IMR-90 (cell line): ENCODE data around the gene CUTA. TPM values are rescaled to one million over a fixed set of nuclear protein-coding genes. Genes with fewer than 3 reads are reported as not detected.
A peak's percentile ranks its signal among the peaks of the same experiment; 100 is the strongest.

Experiments
- ATAC-seq: fragments of 200-7000 bp; cut with Tn5 transposase; 2 replicates; pipeline ENCODE4 v1.9.1; 2020; ENCODE audit warnings: low read depth, mild to moderate bottlenecking, moderate library complexity
- Bru-seq: library from RNA; stranded (reverse); fragments of 400-500 nt; gene quantifications from one replicate; lab custom pipeline; 2021; lab: Mats Ljungman, UMichigan
- BruChase-seq, 2 experiments: library from RNA; stranded (reverse); fragments of 400-500 nt; gene quantifications; one replicate each; lab custom pipeline; 2021; lab: Mats Ljungman, UMichigan
- BruUV-seq: library from RNA; stranded (reverse); fragments of 400-500 nt; replicated peaks from 2 replicates; lab custom pipeline; 2021; lab: Mats Ljungman, UMichigan
- CTCF ChIA-PET: fragments of 300-600 bp; formaldehyde crosslinking; extraction: SDS; loops from one replicate; lab custom pipeline; 2021; ENCODE audit warnings: antibody characterized with exemption; lab: Yijun Ruan, JAX
- POLR2A ChIA-PET: fragments of 300-600 bp; sonication (Branson Sonifier 250); formaldehyde crosslinking; loops from one replicate; lab custom pipeline; 2022; ENCODE audit warnings: antibody characterized with exemption; ENCODE audit not compliant: unreplicated experiment; lab: Charles Lee
- DNase-seq: peaks from one replicate; pipeline ENCODE4 v3.0.0; 2013
- H2AFZ ChIP-seq: replicated peaks from 2 replicates; pipeline ENCODE3; 2013; ENCODE audit warnings: low read length, mild to moderate bottlenecking; ENCODE audit not compliant: poor library complexity
- H2AK5ac ChIP-seq: 2 replicates; pipeline ENCODE4 v1.6.1; 2013; ENCODE audit warnings: low read depth, low read length, inconsistent platforms
- H2AK9ac ChIP-seq: replicated peaks from 2 replicates; pipeline ENCODE3; 2013; ENCODE audit warnings: mild to moderate bottlenecking, low read depth, low read length, moderate library complexity; ENCODE audit not compliant: poor library complexity
- H2BK120ac ChIP-seq: 2 replicates; pipeline ENCODE4 v1.6.1; 2013; ENCODE audit warnings: low read depth, low read length, inconsistent platforms
- H2BK15ac ChIP-seq: 3 replicates; pipeline ENCODE4 v1.6.1; 2013; ENCODE audit warnings: low read depth, low read length, inconsistent platforms
- H2BK20ac ChIP-seq: 2 replicates; pipeline ENCODE4 v1.6.1; 2013; ENCODE audit warnings: low read depth, mild to moderate bottlenecking, inconsistent platforms, low read length, moderate library complexity
- H2BK5ac ChIP-seq: 2 replicates; pipeline ENCODE4 v1.6.1; 2013; ENCODE audit warnings: mild to moderate bottlenecking, low read depth, low read length, inconsistent platforms; ENCODE audit not compliant: poor library complexity, severe bottlenecking
- H3K14ac ChIP-seq: replicated peaks from 2 replicates; pipeline ENCODE4 v1.6.1; 2013; ENCODE audit warnings: low read depth, low read length, inconsistent platforms
- H3K18ac ChIP-seq: 2 replicates; pipeline ENCODE4 v1.6.1; 2013; ENCODE audit warnings: low read depth, low read length, control low read depth
- H3K23ac ChIP-seq: 2 replicates; pipeline ENCODE4 v1.6.1; 2013; ENCODE audit warnings: low read depth, low read length, inconsistent platforms
- H3K27ac ChIP-seq: 2 replicates; pipeline ENCODE4 v1.5.1; 2013; ENCODE audit warnings: mild to moderate bottlenecking, control low read depth, low read length; ENCODE audit not compliant: insufficient read depth
- H3K27me3 ChIP-seq: 2 replicates; pipeline ENCODE4 v1.6.1; 2013; ENCODE audit warnings: low read length; ENCODE audit not compliant: control insufficient read depth, insufficient read depth
- H3K36me3 ChIP-seq: 2 replicates; pipeline ENCODE4 v1.6.1; 2013; ENCODE audit warnings: low read length, mixed read lengths; ENCODE audit not compliant: control insufficient read depth, insufficient read depth
- H3K4ac ChIP-seq: 2 replicates; pipeline ENCODE4 v1.6.1; 2013; ENCODE audit warnings: low read depth, low read length, inconsistent platforms
- H3K4me1 ChIP-seq: 2 replicates; pipeline ENCODE4 v1.6.1; 2013; ENCODE audit warnings: low read length, mixed read lengths; ENCODE audit not compliant: control insufficient read depth, insufficient read depth
- H3K4me2 ChIP-seq: 2 replicates; pipeline ENCODE4 v1.6.1; 2013; ENCODE audit warnings: low read depth, mild to moderate bottlenecking, control low read depth, low read length, moderate library complexity
- H3K4me3 ChIP-seq: 2 replicates; pipeline ENCODE4 v1.5.1; 2013; ENCODE audit warnings: low read depth, mild to moderate bottlenecking, control low read depth, low read length, moderate library complexity; ENCODE audit not compliant: insufficient read depth
- H3K56ac ChIP-seq: 2 replicates; pipeline ENCODE4 v1.6.1; 2013; ENCODE audit warnings: low read length, inconsistent platforms; ENCODE audit not compliant: insufficient read depth; ENCODE audit errors: extremely low read depth
- H3K79me1 ChIP-seq, 2 experiments: 2 replicates each; pipeline ENCODE4 v1.6.1; 2013; ENCODE audit warnings: low read length in 2 of 2, inconsistent platforms in 1 of 2, low read depth in 1 of 2
- H3K9ac ChIP-seq: 2 replicates; pipeline ENCODE4 v1.6.1; 2013; ENCODE audit warnings: low read depth, low read length, control low read depth
- H3K9me1 ChIP-seq: 2 replicates; pipeline ENCODE4 v1.6.1; 2013; ENCODE audit warnings: low read length, inconsistent platforms; ENCODE audit not compliant: insufficient read depth
- H3K9me3 ChIP-seq: 2 replicates; pipeline ENCODE4 v1.6.1; 2013; ENCODE audit warnings: low read length; ENCODE audit not compliant: control insufficient read depth, insufficient read depth
- H4K20me1 ChIP-seq: 2 replicates; pipeline ENCODE4 v1.6.1; 2013; ENCODE audit warnings: low read length, inconsistent platforms; ENCODE audit not compliant: insufficient read depth
- H4K5ac ChIP-seq: 2 replicates; pipeline ENCODE4 v1.6.1; 2013; ENCODE audit warnings: mild to moderate bottlenecking, low read depth, low read length, control low read depth
- H4K8ac ChIP-seq, 2 experiments: 2 replicates each; pipeline ENCODE4 v1.6.1; 2013; ENCODE audit warnings: low read depth in 2 of 2, low read length in 2 of 2, control low read depth in 1 of 2, inconsistent platforms in 1 of 2
- H4K91ac ChIP-seq: 2 replicates; pipeline ENCODE4 v1.6.1; 2013; ENCODE audit warnings: low read depth, low read length, inconsistent platforms; ENCODE audit not compliant: insufficient read depth
- BHLHE40 ChIP-seq: fragments of 150-350 bp; IDR thresholded peaks from 2 replicates; pipeline ENCODE4 v1.6.1; 2016; ENCODE audit warnings: mild to moderate bottlenecking, low read depth, low read length
- CHD1 ChIP-seq: IDR thresholded peaks from 2 replicates; pipeline ENCODE4 v1.6.1; 2012; ENCODE audit warnings: low read depth, low read length, improper control_type of control experiment
- MAFK ChIP-seq: IDR thresholded peaks from 2 replicates; pipeline ENCODE4 v1.6.1; 2012; ENCODE audit warnings: low read depth, low read length, improper control_type of control experiment
- POLR2A ChIP-seq: IDR thresholded peaks from 2 replicates; pipeline ENCODE4 v1.6.1; 2012; ENCODE audit warnings: mild to moderate bottlenecking, low read depth, low read length
- RCOR1 ChIP-seq: IDR thresholded peaks from 2 replicates; pipeline ENCODE4 v1.6.1; 2012; ENCODE audit warnings: mild to moderate bottlenecking, low read length, improper control_type of control experiment; ENCODE audit not compliant: insufficient replicate concordance
- RFX5 ChIP-seq: IDR thresholded peaks from 2 replicates; pipeline ENCODE4 v1.8.0; 2012; ENCODE audit warnings: low read depth, mild to moderate bottlenecking, low read length, moderate library complexity
- WGBS, 2 experiments: methylation state at CpG; one replicate each; pipeline versions ENCODE4 v1.1.5 to v1.1.7; 2013; ENCODE audit warnings: missing lambda C conversion rate in 2 of 2; ENCODE audit not compliant: insufficient read length in 1 of 2; ENCODE audit errors: extremely low coverage in 2 of 2; 5-methylcytosine and 5-hydroxymethylcytosine counted together
- dilution Hi-C: fragments of 300-500 bp; cut with HindIII; formaldehyde crosslinking; loops from one replicate; pipeline ENCODE4 v1.14.3; 2018; ENCODE audit warnings: low sequenced_read_pairs; ENCODE audit not compliant: unreplicated experiment
- in situ Hi-C: fragments of 300-500 bp; cut with MboI; formaldehyde crosslinking; loops from 3 replicates; pipeline ENCODE4 v1.14.3; 2019; ENCODE audit warnings: low sequenced_read_pairs, inconsistent platforms, mixed read lengths
- intact Hi-C: fragments of 100-400 bp; cut with micrococcal nuclease; formaldehyde crosslinking; loops from 2 replicates; pipeline ENCODE4 v1.10.0; 2022
- long read RNA-seq: library from polyadenylated mRNA; unstranded; transcript quantifications from one replicate; pipeline ENCODE4 v2.0.0, GENCODE V29; 2021; ENCODE audit not compliant: unreplicated experiment
- polyA plus RNA-seq, 3 experiments: library from polyadenylated mRNA; depleted of rRNA; stranded (reverse); fragments of >200 nt; gene quantifications; 2 replicates each; pipeline ENCODE4 v1.2.3, GENCODE V29; 2012; ENCODE audit warnings: low replicate concordance in 1 of 3
- total RNA-seq: library from RNA; depleted of rRNA; stranded (reverse); fragments of >200 nt; gene quantifications from 2 replicates; pipeline ENCODE4 v1.2.3, GENCODE V29; 2012; rRNA removed
- TF ChIP-seq, protein P1 (sequence below): fragments of 150-350 bp; IDR thresholded peaks from 2 replicates; pipeline ENCODE4 v1.6.1; 2016; ENCODE audit warnings: low read depth, mild to moderate bottlenecking, low read length, moderate library complexity, borderline replicate concordance
- TF ChIP-seq, protein P2 (sequence below): fragments of 150-350 bp; IDR thresholded peaks from 2 replicates; pipeline ENCODE4 v1.6.1; 2017; ENCODE audit warnings: mild to moderate bottlenecking, antibody characterized with exemption, low read length, low read depth
- TF ChIP-seq, protein P3 (sequence below): conservative IDR thresholded peaks from 2 replicates; pipeline ENCODE4 v1.5.1; 2012; ENCODE audit warnings: mild to moderate bottlenecking, low read depth, low read length, improper control_type of control experiment

Gene CUTA
- total RNA-seq (122 and 136 TPM in 2 replicates), polyA plus RNA-seq (2012; rRNA removed) (427 and 483 TPM in 2 replicates), Bru-seq, nascent RNA (percentile 89 among the genes with signal in this experiment), BruChase-seq, experiment 1, labeled RNA remaining after a 6-hour chase (percentile 90 among the genes with signal in this experiment), BruChase-seq, experiment 2, labeled RNA remaining after a 2-hour chase (percentile 80 among the genes with signal in this experiment)
- 545 and 1,404 TPM in 2 replicates for polyA plus RNA-seq (2012; cell fraction: cytosol; rRNA removed)
- polyA plus RNA-seq (2012; cell fraction: nucleus; rRNA removed; ENCODE audit: low replicate concordance), result 266 and 336 TPM in 2 replicates
- long read RNA-seq, transcript CUTA-210 (6 exons, 769 nt), result minor isoform, 37 of 165 reads
- long read RNA-seq, transcript CUTA-203 (6 exons, 937 nt), result minor isoform, 20 of 165 reads
- long read RNA-seq, transcript CUTA-205 (5 exons, 1,054 nt), result major isoform, 68 of 165 reads
- long read RNA-seq, transcript CUTA-214 (6 exons, 661 nt), result minor isoform, 23 of 165 reads
- long read RNA-seq, partial matches to known transcripts, result 4 of 165 reads
- long read RNA-seq, other reads (novel, unspliced or antisense), result 10 of 165 reads

GRCh38 chr6:33417903-33418689 is at the start of gene CUTA:
Gene CUTA, minus strand, starts transcription at chr6:33418107. Its CDS starts 107 bp downstream, at chr6:33418000.
- H3K4me3 ChIP-seq, result peak within 1 kb of the TSS; percentile 63
- peak within 1 kb of the TSS; percentile 92 for H3K9ac ChIP-seq
- WGBS, 2 experiments, result 0% methylated on average over 13 of the region's 51 CpGs; no CpG with 5 or more reads in 1 of the 2 experiments
- H3K79me1 ChIP-seq, result peaks cover 20 to 88% of the 10 kb centered on the region in 2 experiments
- no peaks in the 10 kb centered on the region for H3K27me3 ChIP-seq
- no peaks in the 10 kb centered on the region for H3K9me3 ChIP-seq
- peak within 1 kb of the TSS; percentile 95 for H2BK120ac ChIP-seq
- peaks cover 19% of the 10 kb centered on the region for H4K20me1 ChIP-seq
- peak within 1 kb of the TSS; percentile 96 for H4K91ac ChIP-seq
- peak within 1 kb of the TSS; percentile 100 for H2AK9ac ChIP-seq
- peak within 1 kb of the TSS; percentile 77 for H2BK20ac ChIP-seq
- DNase-seq, result peak; percentile 100
- H3K4me1 ChIP-seq, result peaks cover 19% of the 10 kb centered on the region
- intact Hi-C loops (loop anchor here (2.0 to 5.0 kb wide), 3 partner anchors 27 to 121 kb away; partner anchors contain the start of genes KIFC1, RGL2 and TAPBP), in situ Hi-C loops (no loop called here), dilution Hi-C loops (no loop called here)
- H4K8ac ChIP-seq, result peak within 1 kb of the TSS; percentile 97 to 98
- H3K4ac ChIP-seq, result peak within 1 kb of the TSS; percentile 98
- POLR2A ChIA-PET, result interaction anchor here (0.5 kb wide), 1 partner anchor 213 kb away, joined by 6 read pairs; the partner anchor contains the start of gene HSD17B8
- peak within 1 kb of the TSS; percentile 98 for H3K4me2 ChIP-seq
- CTCF ChIA-PET, result interaction anchor here (0.5 to 1.2 kb wide), 3 partner anchors 11 to 162 kb away, joined by 3 to 5 read pairs (median 3); no protein-coding TSS in a partner anchor
- H2BK5ac ChIP-seq, result peak within 1 kb of the TSS; percentile 97
- peak within 1 kb of the TSS; percentile 99 for H2AFZ ChIP-seq
- peak within 1 kb of the TSS; percentile 97 for H3K23ac ChIP-seq
- peak within 1 kb of the TSS; percentile 94 for H3K18ac ChIP-seq
- peak within 1 kb of the TSS; percentile 99 for H2AK5ac ChIP-seq
- peak within 1 kb of the TSS; percentile 98; the same call in 2 of the 3 replicates for H2BK15ac ChIP-seq
- H4K5ac ChIP-seq, result peak within 1 kb of the TSS; percentile 93
- peaks cover 32% of the 10 kb centered on the region for H3K36me3 ChIP-seq
- H3K14ac ChIP-seq, result peak within 1 kb of the TSS; percentile 97
- peak within 1 kb of the TSS; percentile 98 for H3K27ac ChIP-seq
- ATAC-seq, result peak; percentile 83
- peak within 1 kb of the TSS; percentile 99 for H3K56ac ChIP-seq
- BruUV-seq, result no TSS peak
- H3K9me1 ChIP-seq, result peaks cover 7% of the 10 kb centered on the region
- TF ChIP-seq MAFK, result peak; percentile 47; the same call in 1 of the 2 replicates
- TF ChIP-seq, protein P1, sequence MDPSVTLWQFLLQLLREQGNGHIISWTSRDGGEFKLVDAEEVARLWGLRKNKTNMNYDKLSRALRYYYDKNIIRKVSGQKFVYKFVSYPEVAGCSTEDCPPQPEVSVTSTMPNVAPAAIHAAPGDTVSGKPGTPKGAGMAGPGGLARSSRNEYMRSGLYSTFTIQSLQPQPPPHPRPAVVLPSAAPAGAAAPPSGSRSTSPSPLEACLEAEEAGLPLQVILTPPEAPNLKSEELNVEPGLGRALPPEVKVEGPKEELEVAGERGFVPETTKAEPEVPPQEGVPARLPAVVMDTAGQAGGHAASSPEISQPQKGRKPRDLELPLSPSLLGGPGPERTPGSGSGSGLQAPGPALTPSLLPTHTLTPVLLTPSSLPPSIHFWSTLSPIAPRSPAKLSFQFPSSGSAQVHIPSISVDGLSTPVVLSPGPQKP, result no peak
- TF ChIP-seq, protein P2, sequence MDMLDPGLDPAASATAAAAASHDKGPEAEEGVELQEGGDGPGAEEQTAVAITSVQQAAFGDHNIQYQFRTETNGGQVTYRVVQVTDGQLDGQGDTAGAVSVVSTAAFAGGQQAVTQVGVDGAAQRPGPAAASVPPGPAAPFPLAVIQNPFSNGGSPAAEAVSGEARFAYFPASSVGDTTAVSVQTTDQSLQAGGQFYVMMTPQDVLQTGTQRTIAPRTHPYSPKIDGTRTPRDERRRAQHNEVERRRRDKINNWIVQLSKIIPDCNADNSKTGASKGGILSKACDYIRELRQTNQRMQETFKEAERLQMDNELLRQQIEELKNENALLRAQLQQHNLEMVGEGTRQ, result peak; percentile 98
- 0 out of 2 replicates have a peak, but pooled peaks have one; percentile 24 for TF ChIP-seq RFX5
- TF ChIP-seq, protein P3, sequence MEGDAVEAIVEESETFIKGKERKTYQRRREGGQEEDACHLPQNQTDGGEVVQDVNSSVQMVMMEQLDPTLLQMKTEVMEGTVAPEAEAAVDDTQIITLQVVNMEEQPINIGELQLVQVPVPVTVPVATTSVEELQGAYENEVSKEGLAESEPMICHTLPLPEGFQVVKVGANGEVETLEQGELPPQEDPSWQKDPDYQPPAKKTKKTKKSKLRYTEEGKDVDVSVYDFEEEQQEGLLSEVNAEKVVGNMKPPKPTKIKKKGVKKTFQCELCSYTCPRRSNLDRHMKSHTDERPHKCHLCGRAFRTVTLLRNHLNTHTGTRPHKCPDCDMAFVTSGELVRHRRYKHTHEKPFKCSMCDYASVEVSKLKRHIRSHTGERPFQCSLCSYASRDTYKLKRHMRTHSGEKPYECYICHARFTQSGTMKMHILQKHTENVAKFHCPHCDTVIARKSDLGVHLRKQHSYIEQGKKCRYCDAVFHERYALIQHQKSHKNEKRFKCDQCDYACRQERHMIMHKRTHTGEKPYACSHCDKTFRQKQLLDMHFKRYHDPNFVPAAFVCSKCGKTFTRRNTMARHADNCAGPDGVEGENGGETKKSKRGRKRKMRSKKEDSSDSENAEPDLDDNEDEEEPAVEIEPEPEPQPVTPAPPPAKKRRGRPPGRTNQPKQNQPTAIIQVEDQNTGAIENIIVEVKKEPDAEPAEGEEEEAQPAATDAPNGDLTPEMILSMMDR, result peak; percentile 20; the same call in 1 of the 2 replicates
- TF ChIP-seq POLR2A, result no peak; the same call in 1 of the 2 replicates
- peak; percentile 75 for TF ChIP-seq RCOR1
- TF ChIP-seq CHD1, result no peak
- TF ChIP-seq BHLHE40, result peak; percentile 99
